Activated B cell treated with CpG ODN at 0.5 μM for 24 hours (primary cell): ENCODE results near the gene JADE1. TPM values are rescaled to one million over a fixed set of nuclear protein-coding genes. Genes with fewer than 3 reads are reported as not detected.

ENCODE experiments used
- ATAC-seq: fragments of 200-7000 bp; cut with Tn5 transposase; one replicate; pipeline ENCODE4 v1.10.0; 2021; ENCODE audit warnings: low read depth, mild to moderate bottlenecking, moderate library complexity
- CTCF ChIA-PET: fragments of 350-600 bp; sonication (Branson Sonifier 250); formaldehyde crosslinking; loops from one replicate; lab custom pipeline; 2021; ENCODE audit warnings: antibody characterized with exemption; lab: Charles Lee
- POLR2A ChIA-PET: fragments of 350-600 bp; sonication (Branson Sonifier 250); formaldehyde crosslinking; loops from one replicate; lab custom pipeline; 2021; ENCODE audit warnings: antibody characterized with exemption; lab: Charles Lee
- DNase-seq: peaks from one replicate; pipeline ENCODE4 v3.0.0; 2022
- H3K27ac Mint-ChIP-seq: one replicate; pipeline ENCODE4 v1.8.0; 2020; ENCODE audit warnings: mixed read lengths
- H3K27me3 Mint-ChIP-seq: one replicate; pipeline ENCODE4 v1.8.0; 2021; ENCODE audit warnings: mixed read lengths
- H3K36me3 Mint-ChIP-seq: one replicate; pipeline ENCODE4 v1.8.0; 2021; ENCODE audit warnings: low read depth, mixed read lengths
- H3K4me1 Mint-ChIP-seq: one replicate; pipeline ENCODE4 v1.8.0; 2021; ENCODE audit warnings: mixed read lengths
- H3K4me3 Mint-ChIP-seq: one replicate; pipeline ENCODE4 v1.8.0; 2020; ENCODE audit warnings: mild to moderate bottlenecking, mixed read lengths
- H3K9me3 Mint-ChIP-seq: one replicate; pipeline ENCODE4 v1.8.0; 2020; ENCODE audit warnings: mixed read lengths
- CTCF ChIP-seq: fragments of 200-600 bp; IDR thresholded peaks from one replicate; pipeline ENCODE4 v1.8.0; 2022; ENCODE audit warnings: antibody characterized with exemption, mild to moderate bottlenecking
- intact Hi-C: fragments of 100-400 bp; cut with micrococcal nuclease; formaldehyde crosslinking; loops from one replicate; pipeline ENCODE4 v1.15.1; 2024
- total RNA-seq: library from RNA; stranded (reverse); gene quantifications from 2 replicates; pipeline ENCODE4 v1.2.3, GENCODE V29; 2022

JADE1 gene
- total RNA-seq, 1 donor from 2014 or later = 29.2 TPM

GRCh38 chr4:128825226-128825625 lies 15.7 kb downstream of the JADE1 start:
- H3K27me3 Mint-ChIP-seq = no peaks in the 10 kb centered on the region
- peaks cover 58% of the 10 kb centered on the region for H3K4me1 Mint-ChIP-seq
- H3K27ac Mint-ChIP-seq = peak overlapping the region; percentile 67
- DNase-seq (no peak), ATAC-seq (no peak)
- TF ChIP-seq CTCF = no peak
- intact Hi-C loops = loop anchor here (5.0 kb wide), 1 partner anchor 37 kb away; no protein-coding TSS in a partner anchor
- ChIA-PET POLR2A (no interaction called here), CTCF (interaction anchor here (1.1 kb wide), 1 partner anchor 13 kb away, joined by 3 read pairs; no protein-coding TSS in a partner anchor)
- no peak overlapping the region for H3K4me3 Mint-ChIP-seq
- peaks cover 2% of the 10 kb centered on the region for H3K9me3 Mint-ChIP-seq
- peaks cover 13% of the 10 kb centered on the region for H3K36me3 Mint-ChIP-seq

GRCh38 chr4:128827296-128827695 lies 17.8 kb downstream of the JADE1 start:
- ATAC-seq = no peak
- no peak overlapping the region for H3K4me3 Mint-ChIP-seq
- no peak for DNase-seq
- peaks cover 2% of the 10 kb centered on the region for H3K9me3 Mint-ChIP-seq
- H3K27ac Mint-ChIP-seq = peak overlapping the region; percentile 26
- ChIA-PET CTCF (no interaction called here), POLR2A (interaction anchor here (1.3 to 1.6 kb wide), 2 partner anchors 15 to 17 kb away, joined by 5 to 7 read pairs; partner anchors contain the start of gene JADE1)
- intact Hi-C loops = loop anchor here (5.0 kb wide), 1 partner anchor 35 kb away; no protein-coding TSS in a partner anchor
- no peak for TF ChIP-seq CTCF
- H3K4me1 Mint-ChIP-seq = peaks cover 71% of the 10 kb centered on the region
- H3K36me3 Mint-ChIP-seq = peaks cover 25% of the 10 kb centered on the region
- H3K27me3 Mint-ChIP-seq = no peaks in the 10 kb centered on the region

- intact Hi-C loops = no loop called here
- Mint-ChIP-seq H3K4me1 (peaks cover 59% of the 10 kb centered on the region), H3K36me3 (peaks cover 49% of the 10 kb centered on the region), H3K4me3 (no peak overlapping the region), H3K9me3 (peaks cover 2% of the 10 kb centered on the region), H3K27me3 (no peaks in the 10 kb centered on the region), H3K27ac (peak overlapping the region; percentile 33)
- CTCF ChIA-PET = interaction anchor here (0.6 to 0.7 kb wide), 2 partner anchors 17 to 21 kb away, joined by 3 to 6 read pairs; no protein-coding TSS in a partner anchor
- DNase-seq (no peak), ATAC-seq (no peak)
- POLR2A ChIA-PET = interaction anchor here (0.9 kb wide), 1 partner anchor 18 kb away, joined by 3 read pairs; no protein-coding TSS in a partner anchor
- TF ChIP-seq CTCF = no peak
Measured at GRCh38 chr4:128830906-128831503, 21.5 kb downstream of the JADE1 start.

GRCh38 chr4:128831531-128832242 lies 22.2 kb downstream of the JADE1 start:
- Mint-ChIP-seq H3K36me3 (peaks cover 54% of the 10 kb centered on the region), H3K4me3 (no peak overlapping the region), H3K4me1 (peaks cover 54% of the 10 kb centered on the region), H3K27ac (no peak overlapping the region), H3K9me3 (peaks cover 2% of the 10 kb centered on the region), H3K27me3 (no peaks in the 10 kb centered on the region)
- DNase-seq (no peak), ATAC-seq (peak; percentile 50)
- ChIA-PET POLR2A (no interaction called here), CTCF (no interaction called here)
- TF ChIP-seq CTCF = no peak
- intact Hi-C loops = no loop called here

GRCh38 chr4:128832243-128832625 lies 22.7 kb downstream of the JADE1 start:
- ChIA-PET POLR2A (no interaction called here), CTCF (no interaction called here)
- DNase-seq = no peak

More at GRCh38 chr4:128832243-128832625, 22.7 kb downstream of the JADE1 start:
- peaks cover 59% of the 10 kb centered on the region for H3K36me3 Mint-ChIP-seq
- intact Hi-C loops = no loop called here
- H3K4me1 Mint-ChIP-seq = peaks cover 52% of the 10 kb centered on the region
- no peak overlapping the region for H3K27ac Mint-ChIP-seq
- H3K4me3 Mint-ChIP-seq = no peak overlapping the region
- H3K27me3 Mint-ChIP-seq = no peaks in the 10 kb centered on the region
- TF ChIP-seq CTCF = no peak
- H3K9me3 Mint-ChIP-seq = peaks cover 2% of the 10 kb centered on the region
- ATAC-seq = no peak
